ENCODE results near the gene POU2F1. TPM values are rescaled to one million over a fixed set of nuclear protein-coding genes. Genes with fewer than 3 reads are reported as not detected.

POU2F1 gene
- total and polyA plus RNA-seq, 2 donors, result 2.6 to 4.1 TPM

- H3K27ac ChIP-seq (ENCODE audit: low read depth in 1 of 2, low read length in 1 of 2), result no peak overlapping the region
- WGBS, result 93% methylated on average over 2 of the region's 2 CpGs
- H3K27me3 ChIP-seq (ENCODE audit: control insufficient read depth in 2 of 2, insufficient read depth in 1 of 2, low read length in 1 of 2), result no peaks in the 10 kb centered on the region
- H3K4me3 ChIP-seq (ENCODE audit: low read length in 2 of 2), result no peak overlapping the region
- H3K4me1 ChIP-seq (ENCODE audit: control insufficient read depth in 2 of 2, insufficient read depth in 2 of 2, low read length in 2 of 2), result peaks cover 16 to 70% of the 10 kb centered on the region in 2 donors
- no peak for DNase-seq (ENCODE audit: low read depth in 6 of 9, low spot score in 9 of 9)
- peaks cover 34 to 61% of the 10 kb centered on the region in 2 donors for H3K36me3 ChIP-seq (ENCODE audit: control insufficient read depth in 2 of 2, insufficient read depth in 2 of 2, low read length in 1 of 2)
- no peaks in the 10 kb centered on the region for H3K9me3 ChIP-seq (ENCODE audit: control insufficient read depth in 2 of 2, insufficient read depth in 1 of 2, low read length in 1 of 2)
These were observed 244.3 kb downstream of the POU2F1 start for GRCh38 chr1:167465018-167465417.

- H3K27ac ChIP-seq (ENCODE audit: low read depth in 1 of 2, low read length in 1 of 2), result peak overlapping the region; percentile 13 to 36
- H3K9me3 ChIP-seq (ENCODE audit: control insufficient read depth in 2 of 2, insufficient read depth in 1 of 2, low read length in 1 of 2), result no peaks in the 10 kb centered on the region
- no peak overlapping the region for H3K4me3 ChIP-seq (ENCODE audit: low read length in 2 of 2)
- H3K27me3 ChIP-seq (ENCODE audit: control insufficient read depth in 2 of 2, insufficient read depth in 1 of 2, low read length in 1 of 2), result no peaks in the 10 kb centered on the region
- H3K36me3 ChIP-seq (ENCODE audit: control insufficient read depth in 2 of 2, insufficient read depth in 2 of 2, low read length in 1 of 2), result peaks cover 32 to 54% of the 10 kb centered on the region in 2 donors
- no peak for DNase-seq (ENCODE audit: low read depth in 6 of 9, low spot score in 9 of 9)
- WGBS, result 93% methylated on average over 1 of the region's 1 CpG
- peaks cover 16 to 63% of the 10 kb centered on the region in 2 donors for H3K4me1 ChIP-seq (ENCODE audit: control insufficient read depth in 2 of 2, insufficient read depth in 2 of 2, low read length in 2 of 2)
These were observed 245.1 kb downstream of the POU2F1 start for GRCh38 chr1:167465743-167466142.

- Histone ChIP-seq H3K27me3 (ENCODE audit: control insufficient read depth in 2 of 2, insufficient read depth in 1 of 2, low read length in 1 of 2) (no peaks in the 10 kb centered on the region), H3K36me3 (ENCODE audit: control insufficient read depth in 2 of 2, insufficient read depth in 2 of 2, low read length in 1 of 2) (peaks cover 18 to 44% of the 10 kb centered on the region in 2 donors), H3K9me3 (ENCODE audit: control insufficient read depth in 2 of 2, insufficient read depth in 1 of 2, low read length in 1 of 2) (no peaks in the 10 kb centered on the region), H3K4me1 (ENCODE audit: control insufficient read depth in 2 of 2, insufficient read depth in 2 of 2, low read length in 2 of 2) (peaks cover 22 to 59% of the 10 kb centered on the region in 2 donors), H3K4me3 (ENCODE audit: low read length in 2 of 2) (no peak overlapping the region), H3K27ac (ENCODE audit: low read depth in 1 of 2, low read length in 1 of 2) (no peak overlapping the region)
- WGBS, result 96% methylated on average over 15 of the region's 15 CpGs
- no peak for DNase-seq (ENCODE audit: low read depth in 6 of 9, low spot score in 9 of 9)
These were observed 246.5 kb downstream of the POU2F1 start for GRCh38 chr1:167467126-167467710.

- no peaks in the 10 kb centered on the region for H3K27me3 ChIP-seq (ENCODE audit: control insufficient read depth in 2 of 2, insufficient read depth in 1 of 2, low read length in 1 of 2)
- H3K9me3 ChIP-seq (ENCODE audit: control insufficient read depth in 2 of 2, insufficient read depth in 1 of 2, low read length in 1 of 2), result no peaks in the 10 kb centered on the region
- peaks cover 28 to 59% of the 10 kb centered on the region in 2 donors for H3K4me1 ChIP-seq (ENCODE audit: control insufficient read depth in 2 of 2, insufficient read depth in 2 of 2, low read length in 2 of 2)
- H3K4me3 ChIP-seq (ENCODE audit: low read length in 2 of 2), result no peak overlapping the region
- DNase-seq (ENCODE audit: low read depth in 6 of 9, low spot score in 9 of 9), result no peak
- peaks cover 13 to 44% of the 10 kb centered on the region in 2 donors for H3K36me3 ChIP-seq (ENCODE audit: control insufficient read depth in 2 of 2, insufficient read depth in 2 of 2, low read length in 1 of 2)
- WGBS, result 91% methylated on average over 9 of the region's 9 CpGs
- no peak overlapping the region for H3K27ac ChIP-seq (ENCODE audit: low read depth in 1 of 2, low read length in 1 of 2)
These were observed 247.1 kb downstream of the POU2F1 start for GRCh38 chr1:167467752-167468151.

- Histone ChIP-seq H3K27me3 (ENCODE audit: control insufficient read depth in 2 of 2, insufficient read depth in 1 of 2, low read length in 1 of 2) (no peaks in the 10 kb centered on the region), H3K4me1 (ENCODE audit: control insufficient read depth in 2 of 2, insufficient read depth in 2 of 2, low read length in 2 of 2) (peaks cover 38 to 67% of the 10 kb centered on the region in 2 donors), H3K4me3 (ENCODE audit: low read length in 2 of 2) (no peak overlapping the region), H3K27ac (ENCODE audit: low read depth in 1 of 2, low read length in 1 of 2) (peak overlapping the region in 1 of 2 donors; percentile 39), H3K36me3 (ENCODE audit: control insufficient read depth in 2 of 2, insufficient read depth in 2 of 2, low read length in 1 of 2) (peaks cover 9 to 28% of the 10 kb centered on the region in 2 donors), H3K9me3 (ENCODE audit: control insufficient read depth in 2 of 2, insufficient read depth in 1 of 2, low read length in 1 of 2) (no peaks in the 10 kb centered on the region)
- 95% methylated on average over 7 of the region's 7 CpGs for WGBS
- DNase-seq (ENCODE audit: low read depth in 6 of 9, low spot score in 9 of 9), result no peak
These were observed 248.7 kb downstream of the POU2F1 start for GRCh38 chr1:167469280-167469965.

- WGBS, result 26% methylated on average over 5 of the region's 5 CpGs
- H3K4me1 ChIP-seq (ENCODE audit: control insufficient read depth in 2 of 2, insufficient read depth in 2 of 2, low read length in 2 of 2), result peaks cover 40 to 76% of the 10 kb centered on the region in 2 donors
These were observed 250.9 kb downstream of the POU2F1 start for GRCh38 chr1:167471568-167471967.

GRCh38 chr1:167472752-167473521 lies 252.3 kb downstream of the POU2F1 start:
- peak in 4 of 9 donors; percentile 37 to 68 (median 44) for DNase-seq (ENCODE audit: low read depth in 6 of 9, low spot score in 9 of 9)
- no peaks in the 10 kb centered on the region for H3K27me3 ChIP-seq (ENCODE audit: control insufficient read depth in 2 of 2, insufficient read depth in 1 of 2, low read length in 1 of 2)
- H3K4me3 ChIP-seq (ENCODE audit: low read length in 2 of 2), result peak overlapping the region; percentile 38 to 44
- H3K4me1 ChIP-seq (ENCODE audit: control insufficient read depth in 2 of 2, insufficient read depth in 2 of 2, low read length in 2 of 2), result peaks cover 49 to 82% of the 10 kb centered on the region in 2 donors
- peaks cover 3 to 24% of the 10 kb centered on the region in 2 donors for H3K36me3 ChIP-seq (ENCODE audit: control insufficient read depth in 2 of 2, insufficient read depth in 2 of 2, low read length in 1 of 2)
- no peaks in the 10 kb centered on the region for H3K9me3 ChIP-seq (ENCODE audit: control insufficient read depth in 2 of 2, insufficient read depth in 1 of 2, low read length in 1 of 2)
- WGBS, result 46% methylated on average over 10 of the region's 10 CpGs
- peak overlapping the region; percentile 94 to 98 for H3K27ac ChIP-seq (ENCODE audit: low read depth in 1 of 2, low read length in 1 of 2)

More at GRCh38 chr1:167471568-167471967, 250.9 kb downstream of the POU2F1 start:
- peaks cover 9 to 22% of the 10 kb centered on the region in 2 donors for H3K36me3 ChIP-seq (ENCODE audit: control insufficient read depth in 2 of 2, insufficient read depth in 2 of 2, low read length in 1 of 2)
- H3K4me3 ChIP-seq (ENCODE audit: low read length in 2 of 2), result no peak overlapping the region
- peak overlapping the region; percentile 25 to 66 for H3K27ac ChIP-seq (ENCODE audit: low read depth in 1 of 2, low read length in 1 of 2)
- H3K9me3 ChIP-seq (ENCODE audit: control insufficient read depth in 2 of 2, insufficient read depth in 1 of 2, low read length in 1 of 2), result no peaks in the 10 kb centered on the region
- no peak for DNase-seq (ENCODE audit: low read depth in 6 of 9, low spot score in 9 of 9)
- H3K27me3 ChIP-seq (ENCODE audit: control insufficient read depth in 2 of 2, insufficient read depth in 1 of 2, low read length in 1 of 2), result no peaks in the 10 kb centered on the region

GRCh38 chr1:167473761-167474160 lies 253.1 kb downstream of the POU2F1 start:
- 3% methylated on average over 5 of the region's 5 CpGs for WGBS
- H3K9me3 ChIP-seq (ENCODE audit: control insufficient read depth in 2 of 2, insufficient read depth in 1 of 2, low read length in 1 of 2), result no peaks in the 10 kb centered on the region
- H3K36me3 ChIP-seq (ENCODE audit: control insufficient read depth in 2 of 2, insufficient read depth in 2 of 2, low read length in 1 of 2), result peaks cover 3 to 30% of the 10 kb centered on the region in 2 donors
- peaks cover 52 to 82% of the 10 kb centered on the region in 2 donors for H3K4me1 ChIP-seq (ENCODE audit: control insufficient read depth in 2 of 2, insufficient read depth in 2 of 2, low read length in 2 of 2)
- no peaks in the 10 kb centered on the region for H3K27me3 ChIP-seq (ENCODE audit: control insufficient read depth in 2 of 2, insufficient read depth in 1 of 2, low read length in 1 of 2)
- peak overlapping the region; percentile 38 to 44 for H3K4me3 ChIP-seq (ENCODE audit: low read length in 2 of 2)
- peak in 1 of 9 donors; percentile 71 for DNase-seq (ENCODE audit: low read depth in 6 of 9, low spot score in 9 of 9)
- peak overlapping the region; percentile 94 to 98 for H3K27ac ChIP-seq (ENCODE audit: low read depth in 1 of 2, low read length in 1 of 2)

All from thymus (tissue), 11 donors.